ENCODE results near the gene CCR3. TPM values are rescaled to one million over a fixed set of nuclear protein-coding genes. Genes with fewer than 3 reads are reported as not detected.

The CCR3 gene
- total RNA-seq, 4 donors from 2014 or later: not detected

- no peak for DNase-seq
- intact Hi-C loops (cut with DNase I): no loop called here
- no peaks in the 10 kb centered on the region for H3K27me3 ChIP-seq
- no peaks in the 10 kb centered on the region for H3K4me1 ChIP-seq
- H3K4me3 ChIP-seq (replicated peaks in 1 of 3): no peak overlapping the region
- H3K9me3 ChIP-seq: no peaks in the 10 kb centered on the region
- TF ChIP-seq POLR2A (IDR thresholded peaks at IDR 0.05) (no peak), CTCF (IDR thresholded peaks at IDR 0.05) (no peak)
- 81 to 82% methylated on average over 2 of the region's 2 CpGs for WGBS, 2 donors
- no peaks in the 10 kb centered on the region for H3K36me3 ChIP-seq
- H3K27ac ChIP-seq: no peak overlapping the region
These were observed 48.8 kb downstream of the CCR3 start for GRCh38 chr3:46291046-46291445.

GRCh38 chr3:46293035-46293724 lies 50.9 kb downstream of the CCR3 start:
- 71 to 93% methylated on average over 2 of the region's 2 CpGs for WGBS, 2 donors
- no peaks in the 10 kb centered on the region for H3K9me3 ChIP-seq
- DNase-seq: no peak
- intact Hi-C loops (cut with DNase I): no loop called here
- no peak for TF ChIP-seq POLR2A (IDR thresholded peaks at IDR 0.05)
- H3K36me3 ChIP-seq: no peaks in the 10 kb centered on the region
- H3K4me3 ChIP-seq (replicated peaks in 1 of 3): no peak overlapping the region
- no peaks in the 10 kb centered on the region for H3K27me3 ChIP-seq
- H3K4me1 ChIP-seq: no peaks in the 10 kb centered on the region
- no peak overlapping the region for H3K27ac ChIP-seq

- intact Hi-C loops (cut with DNase I): no loop called here
- no peaks in the 10 kb centered on the region for H3K27me3 ChIP-seq
These were observed 52.0 kb downstream of the CCR3 start for GRCh38 chr3:46293991-46294833.

GRCh38 chr3:46296826-46297225 lies 54.6 kb downstream of the CCR3 start:
- TF ChIP-seq POLR2A (IDR thresholded peaks at IDR 0.05) (no peak), CTCF (IDR thresholded peaks at IDR 0.05) (no peak)
- no peaks in the 10 kb centered on the region for H3K27me3 ChIP-seq
- 90 to 100% methylated on average over 1 of the region's 1 CpG for WGBS, 2 donors
- H3K27ac ChIP-seq: no peak overlapping the region
- H3K9me3 ChIP-seq: no peaks in the 10 kb centered on the region
- no peak for DNase-seq
- H3K36me3 ChIP-seq: no peaks in the 10 kb centered on the region
- no peak overlapping the region for H3K4me3 ChIP-seq (replicated peaks in 1 of 3)
- H3K4me1 ChIP-seq: no peaks in the 10 kb centered on the region
- intact Hi-C loops (cut with DNase I): no loop called here

More at GRCh38 chr3:46293991-46294833, 52.0 kb downstream of the CCR3 start:
- Histone ChIP-seq H3K27ac (no peak overlapping the region), H3K36me3 (no peaks in the 10 kb centered on the region), H3K4me3 (replicated peaks in 1 of 3) (no peak overlapping the region), H3K4me1 (no peaks in the 10 kb centered on the region), H3K9me3 (no peaks in the 10 kb centered on the region)
- TF ChIP-seq POLR2A (IDR thresholded peaks at IDR 0.05): no peak
- TF ChIP-seq CTCF (IDR thresholded peaks at IDR 0.05): no peak
- 65 to 71% methylated on average over 4 of the region's 4 CpGs for WGBS, 2 donors
- no peak for DNase-seq

- no peaks in the 10 kb centered on the region for H3K27me3 ChIP-seq
- WGBS, 2 donors: 65 to 73% methylated on average over 9 of the region's 9 CpGs
- H3K36me3 ChIP-seq: no peaks in the 10 kb centered on the region
- no peaks in the 10 kb centered on the region for H3K9me3 ChIP-seq
- no peak overlapping the region for H3K27ac ChIP-seq
- no peak overlapping the region for H3K4me3 ChIP-seq (replicated peaks in 1 of 3)
- no peak for TF ChIP-seq POLR2A (IDR thresholded peaks at IDR 0.05)
- TF ChIP-seq CTCF (IDR thresholded peaks at IDR 0.05): no peak
- DNase-seq: no peak
- intact Hi-C loops (cut with DNase I): no loop called here
- H3K4me1 ChIP-seq: no peaks in the 10 kb centered on the region
These were observed 55.6 kb downstream of the CCR3 start for GRCh38 chr3:46297658-46298423.

Data from thyroid gland (tissue), 4 donors.